Thyroid gland (tissue), 4 donors: ENCODE measurements around the gene RPGRIP1. TPM values are rescaled to one million over a fixed set of nuclear protein-coding genes. Genes with fewer than 3 reads are reported as not detected.

Source experiments
- DNase-seq, 2 donors: peaks; one replicate each; pipeline ENCODE4 v3.0.0-alpha.2; 2019
- H3K27ac ChIP-seq, 3 donors: fragments of 200-600 bp; sonication (generic); 1 replicate in 2 of 3; 2 replicates in 1 of 3; pipeline ENCODE4 v1.5.1; 2016 to 2019; ENCODE audit warnings: mild to moderate bottlenecking in 1 of 3, moderate library complexity in 1 of 3
- H3K27me3 ChIP-seq: fragments of 200-600 bp; sonication (generic); one replicate; pipeline ENCODE4 v1.5.1; 2019
- H3K36me3 ChIP-seq, 2 donors: fragments of 200-600 bp; sonication (generic); one replicate each; pipeline ENCODE4 v1.5.1; 2016 to 2019
- H3K4me1 ChIP-seq, 2 donors: fragments of 200-600 bp; sonication (generic); one replicate each; pipeline ENCODE4 v1.5.1; 2017 to 2019
- H3K4me3 ChIP-seq, 3 donors: fragments of 200-600 bp; sonication (generic); replicated peaks in 1 of 3; 1 replicate in 2 of 3; 2 replicates in 1 of 3; pipeline ENCODE4 v1.5.1; 2016; ENCODE audit warnings: mild to moderate bottlenecking in 1 of 3
- H3K9me3 ChIP-seq: fragments of 200-600 bp; sonication (generic); one replicate; pipeline ENCODE4 v1.5.1; 2017
- CTCF ChIP-seq, 6 experiments: fragments of 200-600 bp in 3 of 6; fragments of 450-650 bp in 3 of 6; sonication (generic) in 3 of 6; IDR thresholded peaks; one replicate each; pipeline ENCODE4 v1.5.1; 2016 to 2019; ENCODE audit warnings: antibody characterized with exemption in 6 of 6, mild to moderate bottlenecking in 2 of 6, inconsistent platforms in 1 of 6, moderate library complexity in 1 of 6
- POLR2A ChIP-seq, 2 donors: fragments of 450-650 bp; IDR thresholded peaks; one replicate each; pipeline ENCODE4 v1.6.1; 2017; ENCODE audit warnings: antibody characterized with exemption in 2 of 2, mild to moderate bottlenecking in 2 of 2, moderate library complexity in 1 of 2
- WGBS, 2 donors: methylation state at CpG; one replicate each; pipeline ENCODE4 v1.1.5; 2017; 5-methylcytosine and 5-hydroxymethylcytosine counted together
- intact Hi-C: fragments of 100-400 bp; cut with DNase I; formaldehyde crosslinking; loops from one replicate; pipeline ENCODE4 v1.15.1; 2023
- total RNA-seq, 4 donors: library from RNA; depleted of rRNA; stranded (reverse); fragments of >200 nt; gene quantifications; one replicate each; pipeline ENCODE4 v1.2.3, GENCODE V29; 2016

RPGRIP1 gene
- total RNA-seq, 4 donors from 2014 or later = not detected

GRCh38 chr14:21244544-21244943 is 35.3 kb upstream of the RPGRIP1 start:
- peaks cover 13 to 19% of the 10 kb centered on the region in 2 donors for H3K4me1 ChIP-seq
- H3K36me3 ChIP-seq = peaks cover 0 to 10% of the 10 kb centered on the region in 2 donors
- WGBS, 2 donors = 87% methylated on average over 7 of the region's 7 CpGs

GRCh38 chr14:21245813-21246212 is 34.1 kb upstream of the RPGRIP1 start:
- intact Hi-C loops = no loop called here
- Histone ChIP-seq H3K36me3 (peaks cover 10 to 18% of the 10 kb centered on the region in 2 donors), H3K27me3 (no peaks in the 10 kb centered on the region), H3K9me3 (no peaks in the 10 kb centered on the region), H3K4me1 (peaks cover 13 to 15% of the 10 kb centered on the region in 2 donors), H3K27ac (no peak overlapping the region), H3K4me3 (no peak overlapping the region)
- DNase-seq = no peak
- TF ChIP-seq POLR2A (IDR thresholded peaks at IDR 0.05) (no peak), CTCF (IDR thresholded peaks at IDR 0.05) (no peak)
- WGBS, 2 donors = 95 to 97% methylated on average over 7 of the region's 7 CpGs

More at GRCh38 chr14:21244544-21244943, 35.3 kb upstream of the RPGRIP1 start:
- DNase-seq = no peak
- Histone ChIP-seq H3K9me3 (no peaks in the 10 kb centered on the region), H3K27ac (no peak overlapping the region), H3K4me3 (no peak overlapping the region), H3K27me3 (no peaks in the 10 kb centered on the region)
- TF ChIP-seq CTCF (IDR thresholded peaks at IDR 0.05) (no peak), POLR2A (IDR thresholded peaks at IDR 0.05) (no peak)
- intact Hi-C loops = no loop called here

- 96 to 98% methylated on average over 1 of the region's 1 CpG for WGBS, 2 donors
- TF ChIP-seq CTCF (IDR thresholded peaks at IDR 0.05) = no peak
- no peak for TF ChIP-seq POLR2A (IDR thresholded peaks at IDR 0.05)
- H3K27me3 ChIP-seq = no peaks in the 10 kb centered on the region
- no peak overlapping the region for H3K27ac ChIP-seq
- H3K9me3 ChIP-seq = no peaks in the 10 kb centered on the region
- no peak overlapping the region for H3K4me3 ChIP-seq
- intact Hi-C loops = no loop called here
- peaks cover 6 to 12% of the 10 kb centered on the region in 2 donors for H3K4me1 ChIP-seq
- DNase-seq = no peak
- H3K36me3 ChIP-seq = peaks cover 18 to 20% of the 10 kb centered on the region in 2 donors
These were observed 31.5 kb upstream of the RPGRIP1 start for GRCh38 chr14:21248338-21248737.

GRCh38 chr14:21248739-21249411 is 31.0 kb upstream of the RPGRIP1 start:
- no peaks in the 10 kb centered on the region for H3K9me3 ChIP-seq
- WGBS, 2 donors = 94 to 96% methylated on average over 8 of the region's 8 CpGs
- intact Hi-C loops = no loop called here
- H3K4me3 ChIP-seq = no peak overlapping the region
- no peak for DNase-seq
- H3K27ac ChIP-seq = no peak overlapping the region
- peaks cover 18 to 20% of the 10 kb centered on the region in 2 donors for H3K36me3 ChIP-seq
- no peaks in the 10 kb centered on the region for H3K27me3 ChIP-seq
- TF ChIP-seq POLR2A (IDR thresholded peaks at IDR 0.05) = no peak
- peaks cover 6 to 12% of the 10 kb centered on the region in 2 donors for H3K4me1 ChIP-seq

- peaks cover 20 to 22% of the 10 kb centered on the region in 2 donors for H3K4me1 ChIP-seq
- H3K9me3 ChIP-seq = no peaks in the 10 kb centered on the region
- H3K27me3 ChIP-seq = no peaks in the 10 kb centered on the region
- intact Hi-C loops = no loop called here
- TF ChIP-seq CTCF (IDR thresholded peaks at IDR 0.05) (no peak), POLR2A (IDR thresholded peaks at IDR 0.05) (no peak)
- no peak overlapping the region for H3K27ac ChIP-seq
- no peak overlapping the region for H3K4me3 ChIP-seq
- H3K36me3 ChIP-seq = peaks cover 14 to 21% of the 10 kb centered on the region in 2 donors
- no peak for DNase-seq
- 91% methylated on average over 5 of the region's 5 CpGs for WGBS, 2 donors
These were observed 28.7 kb upstream of the RPGRIP1 start for GRCh38 chr14:21251215-21251614.
